ENCODE measurements around the gene RPN2. TPM values are rescaled to one million over a fixed set of nuclear protein-coding genes. Genes with fewer than 3 reads are reported as not detected.

Gene RPN2
- total and polyA plus RNA-seq, 2 donors (not counting 1 experiment from before 2014, with no cell fraction given): 80.2 to 87.3 TPM

DNA sequence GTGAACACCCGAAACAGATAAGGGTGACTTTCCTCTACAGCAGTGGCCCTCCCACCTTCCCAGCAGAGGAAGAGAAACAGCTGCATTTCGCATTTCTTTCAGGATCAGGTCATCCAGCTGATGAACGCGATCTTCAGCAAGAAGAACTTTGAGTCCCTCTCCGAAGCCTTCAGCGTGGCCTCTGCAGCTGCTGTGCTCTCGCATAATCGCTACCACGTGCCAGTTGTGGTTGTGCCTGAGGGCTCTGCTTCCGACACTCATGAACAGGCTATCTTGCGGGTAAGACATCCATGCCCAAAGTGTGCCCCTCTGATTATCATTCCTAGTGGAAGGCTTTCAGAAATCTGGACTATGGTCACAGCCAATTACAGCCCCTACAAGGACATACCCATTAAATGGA, 28.0 kb downstream of the RPN2 start:
- H3K4me2 ChIP-seq (replicated peaks; ENCODE audit: low read depth, low read length, poor library complexity, severe bottlenecking): no peak overlapping the region
- H3K9me3 ChIP-seq (ENCODE audit: control extremely low read depth in 1 of 3, control insufficient read depth in 2 of 3, insufficient read depth in 1 of 3, low read length in 2 of 3): no peaks in the 10 kb centered on the region
- peaks cover 23 to 73% of the 10 kb centered on the region in 2 experiments for H3K36me3 ChIP-seq (replicated peaks in 1 of 2; ENCODE audit: control extremely low read depth in 1 of 2, control insufficient read depth in 1 of 2, extremely low read depth in 1 of 2, insufficient read depth in 2 of 2, low read length in 1 of 2)
- H3K27ac Mint-ChIP-seq: no peak overlapping the region
- TF ChIP-seq, protein P1, sequence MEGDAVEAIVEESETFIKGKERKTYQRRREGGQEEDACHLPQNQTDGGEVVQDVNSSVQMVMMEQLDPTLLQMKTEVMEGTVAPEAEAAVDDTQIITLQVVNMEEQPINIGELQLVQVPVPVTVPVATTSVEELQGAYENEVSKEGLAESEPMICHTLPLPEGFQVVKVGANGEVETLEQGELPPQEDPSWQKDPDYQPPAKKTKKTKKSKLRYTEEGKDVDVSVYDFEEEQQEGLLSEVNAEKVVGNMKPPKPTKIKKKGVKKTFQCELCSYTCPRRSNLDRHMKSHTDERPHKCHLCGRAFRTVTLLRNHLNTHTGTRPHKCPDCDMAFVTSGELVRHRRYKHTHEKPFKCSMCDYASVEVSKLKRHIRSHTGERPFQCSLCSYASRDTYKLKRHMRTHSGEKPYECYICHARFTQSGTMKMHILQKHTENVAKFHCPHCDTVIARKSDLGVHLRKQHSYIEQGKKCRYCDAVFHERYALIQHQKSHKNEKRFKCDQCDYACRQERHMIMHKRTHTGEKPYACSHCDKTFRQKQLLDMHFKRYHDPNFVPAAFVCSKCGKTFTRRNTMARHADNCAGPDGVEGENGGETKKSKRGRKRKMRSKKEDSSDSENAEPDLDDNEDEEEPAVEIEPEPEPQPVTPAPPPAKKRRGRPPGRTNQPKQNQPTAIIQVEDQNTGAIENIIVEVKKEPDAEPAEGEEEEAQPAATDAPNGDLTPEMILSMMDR (IDR thresholded peaks at IDR 0.05): no peak
- TF ChIP-seq EZH2 (IDR thresholded peaks at IDR 0.05; ENCODE audit: borderline replicate concordance, insufficient read depth, low read depth, low read length, poor library complexity, severe bottlenecking): no peak
- no peak overlapping the region for H3K4me3 Mint-ChIP-seq
- no peaks in the 10 kb centered on the region for H3K9me3 Mint-ChIP-seq (ENCODE audit: insufficient read depth)
- intact Hi-C loops (cut with micrococcal nuclease): no loop called here
- H3K9ac ChIP-seq (ENCODE audit: low read length): no peak overlapping the region
- H3K27ac ChIP-seq (ENCODE audit: low read length in 2 of 2): no peak overlapping the region
- 96% methylated on average over 11 of the region's 11 CpGs for WGBS (ENCODE audit: insufficient coverage)
- ChIA-PET POLR2A (no interaction called here), CTCF (no interaction called here)
- peaks cover 13% of the 10 kb centered on the region for H3K79me2 ChIP-seq (ENCODE audit: control insufficient read depth, insufficient read depth, low read length)
- H3K27me3 ChIP-seq (replicated peaks in 1 of 4; ENCODE audit: control extremely low read depth in 1 of 4, control insufficient read depth in 3 of 4, insufficient read depth in 4 of 4, low read length in 3 of 4): no peaks in the 10 kb centered on the region
- H3K4me3 ChIP-seq (ENCODE audit: control extremely low read depth in 1 of 5, extremely low read depth in 1 of 5, insufficient read depth in 1 of 5, low read depth in 2 of 5, low read length in 4 of 5): no peak overlapping the region
- no peaks in the 10 kb centered on the region for H3K27me3 Mint-ChIP-seq
- H4K20me1 ChIP-seq (ENCODE audit: control insufficient read depth, insufficient read depth, low read length, poor library complexity, severe bottlenecking): peaks cover 9% of the 10 kb centered on the region
- no peaks in the 10 kb centered on the region for H3K4me1 Mint-ChIP-seq
- no peaks in the 10 kb centered on the region for H3K4me1 ChIP-seq (ENCODE audit: control insufficient read depth in 2 of 2, insufficient read depth in 2 of 2, low read length in 2 of 2)
- DNase-seq (no peak), ATAC-seq (ENCODE audit: low read depth) (no peak)
- no peak overlapping the region for H2AFZ ChIP-seq (ENCODE audit: insufficient read depth, low read depth, low read length, poor library complexity, severe bottlenecking)

DNA sequence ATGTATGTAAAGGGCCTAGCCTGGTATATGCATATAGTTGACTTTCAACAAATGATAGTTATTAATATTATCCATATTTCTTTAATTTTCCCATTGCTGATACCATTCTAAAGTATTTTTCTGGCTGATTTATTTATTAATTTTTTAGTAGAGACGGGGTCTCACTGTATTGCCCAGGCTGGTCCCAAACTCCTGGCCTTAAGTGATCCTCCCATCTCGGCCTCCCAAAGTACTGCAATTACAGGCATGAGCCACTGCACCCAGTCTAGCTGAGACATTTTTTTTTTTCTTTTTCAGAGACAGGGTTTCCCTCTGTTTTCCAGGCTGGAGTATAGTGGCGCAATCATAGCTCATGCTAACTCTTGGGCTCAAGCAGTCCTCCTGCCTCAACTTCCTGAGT, 30.1 kb downstream of the RPN2 start:
- Histone ChIP-seq H3K27ac (ENCODE audit: low read length in 2 of 2) (no peak overlapping the region), H3K9ac (ENCODE audit: low read length) (no peak overlapping the region), H3K4me1 (ENCODE audit: control insufficient read depth in 2 of 2, insufficient read depth in 2 of 2, low read length in 2 of 2) (no peaks in the 10 kb centered on the region), H3K79me2 (ENCODE audit: control insufficient read depth, insufficient read depth, low read length) (peaks cover 3% of the 10 kb centered on the region), H3K27me3 (replicated peaks in 1 of 4; ENCODE audit: control extremely low read depth in 1 of 4, control insufficient read depth in 3 of 4, insufficient read depth in 4 of 4, low read length in 3 of 4) (no peaks in the 10 kb centered on the region), H2AFZ (ENCODE audit: insufficient read depth, low read depth, low read length, poor library complexity, severe bottlenecking) (no peak overlapping the region), H4K20me1 (ENCODE audit: control insufficient read depth, insufficient read depth, low read length, poor library complexity, severe bottlenecking) (no peaks in the 10 kb centered on the region), H3K36me3 (replicated peaks in 1 of 2; ENCODE audit: control extremely low read depth in 1 of 2, control insufficient read depth in 1 of 2, extremely low read depth in 1 of 2, insufficient read depth in 2 of 2, low read length in 1 of 2) (peaks cover 32 to 83% of the 10 kb centered on the region in 2 experiments), H3K9me3 (ENCODE audit: control extremely low read depth in 1 of 3, control insufficient read depth in 2 of 3, insufficient read depth in 1 of 3, low read length in 2 of 3) (no peaks in the 10 kb centered on the region), H3K4me2 (replicated peaks; ENCODE audit: low read depth, low read length, poor library complexity, severe bottlenecking) (no peak overlapping the region), H3K4me3 (ENCODE audit: control extremely low read depth in 1 of 5, extremely low read depth in 1 of 5, insufficient read depth in 1 of 5, low read depth in 2 of 5, low read length in 4 of 5) (no peak overlapping the region)
- intact Hi-C loops (cut with micrococcal nuclease): no loop called here
- Mint-ChIP-seq H3K9me3 (ENCODE audit: insufficient read depth) (no peaks in the 10 kb centered on the region), H3K4me1 (no peaks in the 10 kb centered on the region), H3K4me3 (no peak overlapping the region), H3K27ac (no peak overlapping the region), H3K27me3 (no peaks in the 10 kb centered on the region)
- ATAC-seq (ENCODE audit: low read depth): no peak
- CTCF ChIA-PET: interaction anchor here (1.2 kb wide), 1 partner anchor 10 kb away, joined by 4 read pairs; no protein-coding TSS in a partner anchor
- POLR2A ChIA-PET: no interaction called here
- no peak for DNase-seq
- no peak for TF ChIP-seq EZH2 (IDR thresholded peaks at IDR 0.05; ENCODE audit: borderline replicate concordance, insufficient read depth, low read depth, low read length, poor library complexity, severe bottlenecking)
- TF ChIP-seq, protein P1 (IDR thresholded peaks at IDR 0.05): no peak
- 100% methylated on average over 2 of the region's 3 CpGs for WGBS (ENCODE audit: insufficient coverage)

Measured in B cell (primary cell).